Measurements from ENCODE around the gene ACTN1.

DNA sequence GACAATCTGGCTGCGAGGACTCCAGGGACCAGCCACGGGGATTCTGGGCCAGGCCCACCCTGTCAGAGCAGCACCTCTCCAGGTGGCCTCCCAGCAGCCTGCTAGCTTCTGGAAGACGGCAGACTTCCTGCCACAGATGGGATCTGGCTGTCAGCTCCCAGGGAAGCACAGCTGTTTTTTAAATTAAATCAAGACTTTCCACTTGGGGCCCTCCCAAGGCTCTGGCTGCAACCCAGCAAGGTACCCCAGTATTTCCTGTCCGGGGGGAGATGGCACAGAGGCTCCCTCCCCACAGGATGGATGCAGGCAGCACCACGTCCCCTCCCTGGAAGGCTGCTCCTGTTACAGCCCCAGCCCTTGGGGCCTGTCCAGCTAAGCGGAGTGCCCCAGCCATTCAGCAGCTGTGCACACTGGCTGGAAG, 56.9 kb downstream of the ACTN1 start:
- TF ChIP-seq, protein P1, sequence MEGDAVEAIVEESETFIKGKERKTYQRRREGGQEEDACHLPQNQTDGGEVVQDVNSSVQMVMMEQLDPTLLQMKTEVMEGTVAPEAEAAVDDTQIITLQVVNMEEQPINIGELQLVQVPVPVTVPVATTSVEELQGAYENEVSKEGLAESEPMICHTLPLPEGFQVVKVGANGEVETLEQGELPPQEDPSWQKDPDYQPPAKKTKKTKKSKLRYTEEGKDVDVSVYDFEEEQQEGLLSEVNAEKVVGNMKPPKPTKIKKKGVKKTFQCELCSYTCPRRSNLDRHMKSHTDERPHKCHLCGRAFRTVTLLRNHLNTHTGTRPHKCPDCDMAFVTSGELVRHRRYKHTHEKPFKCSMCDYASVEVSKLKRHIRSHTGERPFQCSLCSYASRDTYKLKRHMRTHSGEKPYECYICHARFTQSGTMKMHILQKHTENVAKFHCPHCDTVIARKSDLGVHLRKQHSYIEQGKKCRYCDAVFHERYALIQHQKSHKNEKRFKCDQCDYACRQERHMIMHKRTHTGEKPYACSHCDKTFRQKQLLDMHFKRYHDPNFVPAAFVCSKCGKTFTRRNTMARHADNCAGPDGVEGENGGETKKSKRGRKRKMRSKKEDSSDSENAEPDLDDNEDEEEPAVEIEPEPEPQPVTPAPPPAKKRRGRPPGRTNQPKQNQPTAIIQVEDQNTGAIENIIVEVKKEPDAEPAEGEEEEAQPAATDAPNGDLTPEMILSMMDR (IDR thresholded peaks at IDR 0.05; ENCODE audit: control extremely low read depth in 1 of 3, insufficient read depth in 1 of 3, low read depth in 1 of 3, low read length in 3 of 3), result no peak
- TF ChIP-seq CHD1 (IDR thresholded peaks at IDR 0.05; ENCODE audit: low read depth, low read length), result no peak
- no peak for TF ChIP-seq TAF1 (IDR thresholded peaks at IDR 0.05; ENCODE audit: low read depth, low read length)
- TF ChIP-seq, protein P2, sequence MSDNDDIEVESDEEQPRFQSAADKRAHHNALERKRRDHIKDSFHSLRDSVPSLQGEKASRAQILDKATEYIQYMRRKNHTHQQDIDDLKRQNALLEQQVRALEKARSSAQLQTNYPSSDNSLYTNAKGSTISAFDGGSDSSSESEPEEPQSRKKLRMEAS (IDR thresholded peaks at IDR 0.05), result no peak
- no peak for TF ChIP-seq POLR2A (IDR thresholded peaks at IDR 0.05; ENCODE audit: control extremely low read depth in 1 of 2, low read depth in 2 of 2, low read length in 2 of 2)
- no peak for TF ChIP-seq RNF2 (IDR thresholded peaks at IDR 0.05; ENCODE audit: borderline replicate concordance, low read depth, low read length, missing control alignments, poor library complexity, severe bottlenecking)
- no peak for TF ChIP-seq RAD21 (IDR thresholded peaks at IDR 0.05 in 1 of 2, conservative IDR thresholded peaks at IDR 0.05 in 1 of 2; ENCODE audit: low read depth in 2 of 2, low read length in 2 of 2)
- no peak for TF ChIP-seq SRF (IDR thresholded peaks at IDR 0.05; ENCODE audit: low read depth, low read length)
- TF ChIP-seq HDAC2 (IDR thresholded peaks at IDR 0.05; ENCODE audit: borderline replicate concordance in 1 of 2, low read depth in 2 of 2, low read length in 2 of 2), result no peak
- no peak for TF ChIP-seq CBX5 (IDR thresholded peaks at IDR 0.05; ENCODE audit: low read depth, low read length)

Measured in H1 (cell line).